ENCODE measurements around the gene ATP8A2.

GRCh38 chr13:25502031-25502430 lies 130.3 kb downstream of the ATP8A2 start:
- no peak for TF ChIP-seq CTCF (conservative IDR thresholded peaks at IDR 0.05)
- TF ChIP-seq EZH2 (IDR thresholded peaks at IDR 0.05; ENCODE audit: low read depth) = no peak
